HepG2 (cell line): ENCODE data around the gene MYORG. TPM values are rescaled to one million over a fixed set of nuclear protein-coding genes. Genes with fewer than 3 reads are reported as not detected.

Experiments
- ATAC-seq: fragments of 200-7000 bp; cut with Tn5 transposase; 3 replicates; pipeline ENCODE4 v1.9.1; 2020; ENCODE audit warnings: mild to moderate bottlenecking, moderate library complexity
- BruUV-seq: library from RNA; stranded (reverse); fragments of 400-500 nt; replicated peaks from 2 replicates; lab custom pipeline; 2021; lab: Mats Ljungman, UMichigan
- CTCF ChIA-PET: fragments of 300-600 bp; formaldehyde crosslinking; extraction: SDS; loops from one replicate; lab custom pipeline; 2021; ENCODE audit warnings: low total read pairs, inconsistent platforms, low intra/inter-chr PET ratio; lab: Yijun Ruan, JAX
- POLR2A ChIA-PET: fragments of 350-600 bp; sonication (Branson Sonifier 250); formaldehyde crosslinking; loops from one replicate; lab custom pipeline; 2020; ENCODE audit warnings: antibody characterized with exemption, inconsistent platforms; lab: Yijun Ruan, JAX
- DNase-seq: peaks from one replicate; pipeline ENCODE4 v3.0.0-alpha.2; 2015; ENCODE audit warnings: low spot score
- FAIRE-seq: peaks from 3 replicates; lab custom pipeline; 2011; peaks lifted over from hg19 to GRCh38; lab: Jason Lieb, UNC
- H2AFZ ChIP-seq: one replicate; pipeline ENCODE4 v1.6.1; 2011; ENCODE audit warnings: low read length, inconsistent platforms
- H3K27ac ChIP-seq: fragments of 300-600 bp; 3 replicates; pipeline ENCODE4 v1.8.0; 2011; ENCODE audit warnings: mixed run types, mild to moderate bottlenecking, mixed read lengths, low read length, inconsistent platforms; ENCODE audit not compliant: insufficient read depth; ENCODE audit errors: extremely low read length
- H3K27me3 ChIP-seq, 2 experiments: fragments of 200-600 bp in 1 of 2; 2 replicates in 1 of 2; 3 replicates in 1 of 2; pipeline versions ENCODE4 v1.6.0 to v1.8.0; 2011; ENCODE audit warnings: low read length in 2 of 2, mild to moderate bottlenecking in 2 of 2, moderate library complexity in 2 of 2, inconsistent platforms in 1 of 2; ENCODE audit not compliant: insufficient read depth in 2 of 2, control insufficient read depth in 1 of 2
- H3K36me3 ChIP-seq, 2 experiments: fragments of 200-600 bp in 1 of 2; replicated peaks in 1 of 2; 2 replicates in 1 of 2; 3 replicates in 1 of 2; pipeline versions ENCODE4 v1.5.1 to v1.8.0; 2011; ENCODE audit warnings: low read length in 2 of 2, inconsistent platforms in 1 of 2; ENCODE audit not compliant: insufficient read depth in 2 of 2, control insufficient read depth in 1 of 2
- H3K4me1 ChIP-seq: 2 replicates; pipeline ENCODE4 v1.5.1; 2012; ENCODE audit warnings: low read length, inconsistent platforms; ENCODE audit not compliant: insufficient read depth
- H3K4me2 ChIP-seq: 2 replicates; pipeline ENCODE4 v1.6.0; 2011; ENCODE audit warnings: low read depth, low read length, inconsistent platforms
- H3K4me3 ChIP-seq, 3 experiments: fragments of 200-600 bp in 1 of 3; sonication (generic), shearing (Covaris generic) in 1 of 3; replicated peaks in 1 of 3; 2 replicates each; pipeline ENCODE4 v1.5.1; 2011 to 2016; ENCODE audit warnings: low read length in 3 of 3, inconsistent platforms in 2 of 3, low read depth in 2 of 3, mild to moderate bottlenecking in 2 of 3, control low read depth in 1 of 3, mixed read lengths in 1 of 3; ENCODE audit not compliant: insufficient read depth in 1 of 3
- H3K79me2 ChIP-seq: one replicate; pipeline ENCODE4 v1.6.1; 2011; ENCODE audit warnings: low read length, inconsistent platforms; ENCODE audit not compliant: insufficient read depth
- H3K9ac ChIP-seq: 2 replicates; pipeline ENCODE4 v1.6.0; 2011; ENCODE audit warnings: mild to moderate bottlenecking, low read depth, low read length, inconsistent platforms; ENCODE audit not compliant: insufficient read depth
- H3K9me3 ChIP-seq: 2 replicates; pipeline ENCODE4 v1.5.1; 2012; ENCODE audit warnings: mild to moderate bottlenecking, low read length
- H4K20me1 ChIP-seq: 2 replicates; pipeline ENCODE4 v1.6.0; 2011; ENCODE audit warnings: inconsistent platforms, mild to moderate bottlenecking, low read length, moderate library complexity; ENCODE audit not compliant: insufficient read depth
- ATF1 ChIP-seq: IDR thresholded peaks from 2 replicates; pipeline ENCODE4 v1.6.1; 2016; ENCODE audit warnings: mild to moderate bottlenecking, control low read depth
- HNRNPUL1 ChIP-seq: fragments of 200-400 bp; formaldehyde crosslinking; IDR thresholded peaks from 2 replicates; pipeline ENCODE4 v1.6.1; 2017; ENCODE audit warnings: low read depth, mild to moderate bottlenecking, low read length, moderate library complexity
- MIER2 ChIP-seq: IDR thresholded peaks from 2 replicates; pipeline ENCODE4 v1.6.1; 2016; ENCODE audit warnings: missing biosample characterization, missing genetic modification reagents
- RELA ChIP-seq: sonication (generic); formaldehyde crosslinking; IDR thresholded peaks from 2 replicates; pipeline ENCODE4 v1.4.0; 2020; ENCODE audit warnings: missing genetic modification reagents
- SNAPC4 ChIP-seq: sonication (generic); formaldehyde crosslinking; IDR thresholded peaks from 2 replicates; pipeline ENCODE4 v1.4.0; 2020; ENCODE audit warnings: mild to moderate bottlenecking, missing genetic modification reagents
- TFAP4 ChIP-seq: sonication (generic); IDR thresholded peaks from 2 replicates; pipeline ENCODE4 v1.6.1; 2016; ENCODE audit warnings: low read depth, borderline replicate concordance
- ZBTB2 ChIP-seq: sonication (generic); formaldehyde crosslinking; IDR thresholded peaks from 2 replicates; pipeline ENCODE4 v1.8.0; 2022; ENCODE audit warnings: low read depth, missing genetic modification reagents
- ZBTB38 ChIP-seq: sonication (generic); formaldehyde crosslinking; IDR thresholded peaks from 2 replicates; pipeline ENCODE4 v1.5.1; 2020; ENCODE audit warnings: mild to moderate bottlenecking, missing genetic modification reagents
- ZFP82 ChIP-seq: sonication (generic); formaldehyde crosslinking; IDR thresholded peaks from 2 replicates; pipeline ENCODE4 v1.5.1; 2020; ENCODE audit warnings: mild to moderate bottlenecking, missing genetic modification reagents, borderline replicate concordance
- ZNF121 ChIP-seq: sonication (generic); formaldehyde crosslinking; IDR thresholded peaks from 2 replicates; pipeline ENCODE4 v1.5.0; 2020; ENCODE audit warnings: mild to moderate bottlenecking, missing genetic modification reagents
- ZNF614 ChIP-seq: IDR thresholded peaks from 2 replicates; pipeline ENCODE4 v1.6.1; 2018; ENCODE audit warnings: missing biosample characterization, missing genetic modification reagents, inconsistent platforms, borderline replicate concordance
- ZNF704 ChIP-seq: sonication (generic); formaldehyde crosslinking; IDR thresholded peaks from 2 replicates; pipeline ENCODE4 v1.8.1; 2023; ENCODE audit warnings: mild to moderate bottlenecking, inconsistent platforms, moderate library complexity, missing genetic modification reagents, borderline replicate concordance
- WGBS: methylation state at CpG from one replicate; pipeline ENCODE4 v1.1.6; 2017; ENCODE audit warnings: low lambda C conversion rate; 5-methylcytosine and 5-hydroxymethylcytosine counted together
- in situ Hi-C: cut with HindIII; loops from 2 replicates; pipeline ENCODE4 v1.10.0; 2017; ENCODE audit warnings: low pct_unique_long_range_greater_than_20kb; ENCODE audit not compliant: extremely low pct_ligation_motif_present
- intact Hi-C: fragments of 100-400 bp; cut with micrococcal nuclease; formaldehyde crosslinking; loops from one replicate; pipeline ENCODE4 v1.10.0; 2022; ENCODE audit not compliant: unreplicated experiment
- polyA plus RNA-seq, 8 experiments: library from polyadenylated mRNA; depleted of rRNA in 3 of 8; stranded (reverse) in 7 of 8; unstranded in 1 of 8; fragments of >200 nt; fragmentation: Illumina TruSeq in 4 of 8; extraction: Trizol in 4 of 8; gene quantifications; 2 replicates each; pipeline versions ENCODE4 v1.2.1 to v1.2.3, GENCODE V29; 2011 to 2016; ENCODE audit warnings: low read depth in 4 of 8, missing spikeins in 1 of 8, mixed read lengths in 1 of 8; ENCODE audit not compliant: insufficient read depth in 1 of 8
- total RNA-seq, 5 experiments: library from RNA; depleted of rRNA; stranded (reverse); fragments of >200 nt; fragmentation: Illumina TruSeq; extraction: Trizol; gene quantifications; 2 replicates each; pipeline ENCODE4 v1.2.3, GENCODE V29; 2016; ENCODE audit warnings: low read depth in 1 of 5

MYORG gene
- total and polyA plus RNA-seq, 2 of the 13 experiments (the other 11 are each of a cell fraction or from before 2014, with no cell fraction given): 11.1 to 22.4 TPM

- TF ChIP-seq ZNF704 (no peak), ZNF121 (CRISPR knock-in tag) (no peak), SNAPC4 (no peak)
Observed at GRCh38 chr9:34363619-34364351, 12.9 kb downstream of the MYORG start (continued).

- peaks cover 36% of the 10 kb centered on the region for H3K4me1 ChIP-seq
- H3K9me3 ChIP-seq: peaks cover 1% of the 10 kb centered on the region; the same call in 1 of the 2 replicates
- no peak overlapping the region for H3K4me3 ChIP-seq
- H3K9ac ChIP-seq: no peak overlapping the region
- no peaks in the 10 kb centered on the region for H3K79me2 ChIP-seq
- H3K27me3 ChIP-seq: no peaks in the 10 kb centered on the region
- no peaks in the 10 kb centered on the region; a peak in 1 of 5 replicates for H3K36me3 ChIP-seq
- BruUV-seq: no TSS peak
- H4K20me1 ChIP-seq: no peaks in the 10 kb centered on the region
- ATAC-seq (peak; percentile 79), FAIRE-seq (no peak), DNase-seq (no peak)
- in situ Hi-C loops (no loop called here), intact Hi-C loops (no loop called here)
- H3K27ac ChIP-seq: no peak overlapping the region
- ChIA-PET CTCF (no interaction called here), POLR2A (interaction anchor here (1.0 to 1.6 kb wide), 2 partner anchors 10 to 13 kb away, joined by 3 to 4 read pairs; no protein-coding TSS in a partner anchor)
- H3K4me2 ChIP-seq: no peak overlapping the region
- no peak overlapping the region for H2AFZ ChIP-seq
- 41% methylated on average over 4 of the region's 4 CpGs for WGBS
- TF ChIP-seq ZBTB38 (CRISPR knock-in tag) (no peak), RELA (CRISPR knock-in tag) (no peak), ZNF614 (no peak), MIER2 (no peak), ATF1 (CRISPR knock-in tag) (no peak), TFAP4 (no peak), HNRNPUL1 (no peak), ZBTB2 (no peak), ZFP82 (CRISPR knock-in tag) (no peak)
Observed at GRCh38 chr9:34362614-34363214, 14.0 kb downstream of the MYORG start.
